OCI-LY1 (cell line): ENCODE measurements around the gene SFMBT2.

ENCODE experiments used
- H2AFZ ChIP-seq: fragments of 200-600 bp; sonication (generic), shearing (Covaris generic); 2 replicates; pipeline ENCODE4 v1.6.0; 2014; ENCODE audit warnings: antibody characterized with exemption, mild to moderate bottlenecking, low read length
- H3F3A ChIP-seq: fragments of 200-600 bp; sonication (generic), shearing (Covaris generic); 2 replicates; pipeline ENCODE4 v1.6.0; 2014; ENCODE audit warnings: mild to moderate bottlenecking, antibody characterized with exemption, low read length, moderate library complexity; ENCODE audit not compliant: insufficient read depth
- H3K27ac ChIP-seq: fragments of 200-600 bp; sonication (generic); 2 replicates; pipeline ENCODE4 v1.5.1; 2014; ENCODE audit warnings: low read length, mixed run types, mild to moderate bottlenecking, low read depth; ENCODE audit not compliant: poor library complexity, severe bottlenecking
- H3K27me3 ChIP-seq: fragments of 200-600 bp; sonication (generic); 2 replicates; pipeline ENCODE4 v1.6.0; 2014; ENCODE audit warnings: antibody characterized with exemption, mild to moderate bottlenecking, low read length, moderate library complexity; ENCODE audit not compliant: insufficient read depth
- H3K36me3 ChIP-seq: fragments of 200-600 bp; sonication (generic); 2 replicates; pipeline ENCODE4 v1.6.1; 2014; ENCODE audit warnings: mild to moderate bottlenecking, antibody characterized with exemption, low read length, moderate library complexity, mixed read lengths; ENCODE audit not compliant: insufficient read depth
- H3K4me1 ChIP-seq: fragments of 200-600 bp; sonication (generic); 2 replicates; pipeline ENCODE4 v1.5.1; 2014; ENCODE audit warnings: mild to moderate bottlenecking, low read length, moderate library complexity; ENCODE audit not compliant: insufficient read depth, severe bottlenecking
- H3K4me2 ChIP-seq: fragments of 200-600 bp; sonication (generic), shearing (Covaris generic); 2 replicates; pipeline ENCODE4 v1.6.1; 2014; ENCODE audit warnings: low read length
- H3K4me3 ChIP-seq: fragments of 200-600 bp; sonication (generic); 2 replicates; pipeline ENCODE4 v1.5.1; 2014; ENCODE audit warnings: low read length, low read depth, mild to moderate bottlenecking, mixed read lengths; ENCODE audit not compliant: poor library complexity, severe bottlenecking
- H3K79me2 ChIP-seq: fragments of 200-600 bp; shearing (Covaris generic); 2 replicates; pipeline ENCODE4 v1.6.1; 2016; ENCODE audit warnings: mixed run types, low read length, mixed read lengths; ENCODE audit not compliant: insufficient read depth
- H3K9ac ChIP-seq: fragments of 200-600 bp; sonication (generic), shearing (Covaris generic); 2 replicates; pipeline ENCODE4 v1.6.1; 2014; ENCODE audit warnings: mild to moderate bottlenecking, low read length, mixed read lengths
- H3K9me2 ChIP-seq: fragments of 200-600 bp; sonication (generic), shearing (Covaris generic); 2 replicates; pipeline ENCODE4 v1.6.1; 2014; ENCODE audit warnings: low read depth, mild to moderate bottlenecking, low read length, mixed read lengths
- H3K9me3 ChIP-seq: fragments of 200-600 bp; shearing (Covaris generic); 2 replicates; pipeline ENCODE4 v1.6.1; 2014; ENCODE audit warnings: low read length, mixed read lengths
- H4K20me1 ChIP-seq: fragments of 200-600 bp; sonication (generic), shearing (Covaris generic); 2 replicates; pipeline ENCODE4 v1.6.0; 2016; ENCODE audit warnings: mild to moderate bottlenecking, low read length; ENCODE audit not compliant: insufficient read depth
- EZH2 ChIP-seq: fragments of 200-600 bp; sonication (generic), shearing (Covaris generic); IDR thresholded peaks from 2 replicates; pipeline ENCODE4 v1.8.0; 2017; ENCODE audit warnings: borderline replicate concordance, mixed run types, mild to moderate bottlenecking, antibody characterized with exemption, low read length, moderate library complexity, mixed read lengths
- TF ChIP-seq, protein P1 (sequence below): fragments of 200-600 bp; sonication (generic), shearing (Covaris generic); IDR thresholded peaks from 2 replicates; pipeline ENCODE4 v1.5.1; 2017; ENCODE audit warnings: mild to moderate bottlenecking, antibody characterized with exemption, low read length, moderate library complexity, mixed read lengths

Gene SFMBT2

DNA sequence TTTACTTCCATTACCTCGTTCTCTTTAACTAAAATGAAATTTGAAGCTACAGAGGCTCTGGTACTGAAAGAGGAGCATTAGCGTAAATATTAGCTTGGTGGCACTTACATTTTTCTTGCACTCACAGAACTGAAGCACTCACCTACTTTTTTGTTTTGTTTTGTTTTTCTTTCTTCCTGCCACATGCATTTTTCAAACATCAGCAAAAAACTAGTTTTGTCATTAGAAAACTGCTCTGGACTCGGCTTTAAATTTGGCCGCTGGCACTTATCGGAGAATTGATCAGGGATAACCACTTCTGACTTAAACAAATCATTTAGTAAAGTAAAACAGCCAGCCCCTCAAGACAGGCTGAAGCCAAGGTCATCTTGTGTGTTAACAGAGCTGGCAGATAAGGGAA is 216.3 kb downstream of the SFMBT2 start:
- no peak overlapping the region for H3K27ac ChIP-seq
- no peaks in the 10 kb centered on the region for H3K79me2 ChIP-seq
- H3F3A ChIP-seq = no peaks in the 10 kb centered on the region
- TF ChIP-seq, protein P1, sequence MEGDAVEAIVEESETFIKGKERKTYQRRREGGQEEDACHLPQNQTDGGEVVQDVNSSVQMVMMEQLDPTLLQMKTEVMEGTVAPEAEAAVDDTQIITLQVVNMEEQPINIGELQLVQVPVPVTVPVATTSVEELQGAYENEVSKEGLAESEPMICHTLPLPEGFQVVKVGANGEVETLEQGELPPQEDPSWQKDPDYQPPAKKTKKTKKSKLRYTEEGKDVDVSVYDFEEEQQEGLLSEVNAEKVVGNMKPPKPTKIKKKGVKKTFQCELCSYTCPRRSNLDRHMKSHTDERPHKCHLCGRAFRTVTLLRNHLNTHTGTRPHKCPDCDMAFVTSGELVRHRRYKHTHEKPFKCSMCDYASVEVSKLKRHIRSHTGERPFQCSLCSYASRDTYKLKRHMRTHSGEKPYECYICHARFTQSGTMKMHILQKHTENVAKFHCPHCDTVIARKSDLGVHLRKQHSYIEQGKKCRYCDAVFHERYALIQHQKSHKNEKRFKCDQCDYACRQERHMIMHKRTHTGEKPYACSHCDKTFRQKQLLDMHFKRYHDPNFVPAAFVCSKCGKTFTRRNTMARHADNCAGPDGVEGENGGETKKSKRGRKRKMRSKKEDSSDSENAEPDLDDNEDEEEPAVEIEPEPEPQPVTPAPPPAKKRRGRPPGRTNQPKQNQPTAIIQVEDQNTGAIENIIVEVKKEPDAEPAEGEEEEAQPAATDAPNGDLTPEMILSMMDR = no peak
- TF ChIP-seq EZH2 = no peak
- H3K9me2 ChIP-seq = no peaks in the 10 kb centered on the region
- no peak overlapping the region for H3K9ac ChIP-seq
- H3K4me3 ChIP-seq = no peak overlapping the region
- H2AFZ ChIP-seq = no peak overlapping the region
- H3K36me3 ChIP-seq = peaks cover 62% of the 10 kb centered on the region
- H3K4me1 ChIP-seq = no peaks in the 10 kb centered on the region
- no peaks in the 10 kb centered on the region for H3K27me3 ChIP-seq
- no peak overlapping the region for H3K4me2 ChIP-seq
- 0 out of 2 replicates have a peak, but pooled peaks cover 3% of the 10 kb centered on the region for H3K9me3 ChIP-seq
- H4K20me1 ChIP-seq = no peaks in the 10 kb centered on the region

GRCh38 chr10:7193369-7193768 is 217.5 kb downstream of the SFMBT2 start:
- 0 out of 2 replicates have a peak, but pooled peaks cover 3% of the 10 kb centered on the region for H3K9me3 ChIP-seq
- H3K36me3 ChIP-seq = peaks cover 58% of the 10 kb centered on the region

DNA sequence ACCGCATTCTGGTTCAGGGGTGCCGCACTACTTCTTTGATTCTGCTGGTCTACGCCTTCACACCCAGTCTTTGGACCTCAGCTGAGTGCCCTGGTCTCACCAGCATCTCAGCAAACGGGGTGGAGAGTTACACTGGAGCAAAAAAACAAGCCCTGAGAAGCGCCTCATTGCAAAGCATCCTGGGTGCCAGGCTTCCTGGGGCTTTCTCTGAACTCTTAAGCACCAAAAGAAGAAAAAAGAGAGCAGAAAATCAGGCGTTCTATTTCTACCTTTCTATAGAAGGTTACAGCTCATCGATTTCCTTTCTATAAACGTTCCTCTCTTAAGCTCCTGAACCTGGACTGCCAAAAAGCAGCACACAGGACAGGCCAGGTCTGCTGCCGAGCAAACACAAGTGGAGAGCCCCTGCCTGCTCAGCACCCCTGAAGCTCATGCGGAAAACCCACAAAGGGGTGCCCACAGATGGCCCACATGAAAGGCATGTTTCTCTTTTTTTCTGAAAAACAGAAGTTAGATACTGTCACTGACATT is 217.9 kb downstream of the SFMBT2 start:
- H3F3A ChIP-seq = no peaks in the 10 kb centered on the region
- H2AFZ ChIP-seq = no peak overlapping the region
- H3K27ac ChIP-seq = no peak overlapping the region
- no peak overlapping the region for H3K9ac ChIP-seq
- no peak overlapping the region for H3K4me3 ChIP-seq
- no peaks in the 10 kb centered on the region for H3K4me1 ChIP-seq
- no peaks in the 10 kb centered on the region for H4K20me1 ChIP-seq
- peaks cover 57% of the 10 kb centered on the region for H3K36me3 ChIP-seq
- H3K9me2 ChIP-seq = no peaks in the 10 kb centered on the region
- no peak overlapping the region for H3K4me2 ChIP-seq
- H3K79me2 ChIP-seq = no peaks in the 10 kb centered on the region
- TF ChIP-seq, protein P1 = no peak
- TF ChIP-seq EZH2 = no peak
- 0 out of 2 replicates have a peak, but pooled peaks cover 3% of the 10 kb centered on the region for H3K9me3 ChIP-seq
- H3K27me3 ChIP-seq = no peaks in the 10 kb centered on the region

More at GRCh38 chr10:7193369-7193768, 217.5 kb downstream of the SFMBT2 start:
- no peaks in the 10 kb centered on the region for H3K79me2 ChIP-seq
- H3K9ac ChIP-seq = no peak overlapping the region
- TF ChIP-seq EZH2 = no peak
- TF ChIP-seq, protein P1 = no peak
- no peaks in the 10 kb centered on the region for H3K9me2 ChIP-seq
- no peak overlapping the region for H3K4me2 ChIP-seq
- no peaks in the 10 kb centered on the region for H3K27me3 ChIP-seq
- H3K4me3 ChIP-seq = no peak overlapping the region
- H3F3A ChIP-seq = no peaks in the 10 kb centered on the region
- no peak overlapping the region for H2AFZ ChIP-seq
- H3K27ac ChIP-seq = no peak overlapping the region
- no peaks in the 10 kb centered on the region for H4K20me1 ChIP-seq
- H3K4me1 ChIP-seq = no peaks in the 10 kb centered on the region
